ENCODE measurements around the gene SUPT6H. TPM values are rescaled to one million over a fixed set of nuclear protein-coding genes. Genes with fewer than 3 reads are reported as not detected.

The SUPT6H gene
- total and polyA plus RNA-seq, 9 of the 15 experiments (the other 6 are each of a cell fraction or from before 2014, with no cell fraction given), result 1.7 to 77.7 (median 49.2) TPM

GRCh38 chr17:28661635-28662526 lies at the start of gene SUPT6H, which contains the start of gene SDF2 (continued):
- TF ChIP-seq, protein P1, sequence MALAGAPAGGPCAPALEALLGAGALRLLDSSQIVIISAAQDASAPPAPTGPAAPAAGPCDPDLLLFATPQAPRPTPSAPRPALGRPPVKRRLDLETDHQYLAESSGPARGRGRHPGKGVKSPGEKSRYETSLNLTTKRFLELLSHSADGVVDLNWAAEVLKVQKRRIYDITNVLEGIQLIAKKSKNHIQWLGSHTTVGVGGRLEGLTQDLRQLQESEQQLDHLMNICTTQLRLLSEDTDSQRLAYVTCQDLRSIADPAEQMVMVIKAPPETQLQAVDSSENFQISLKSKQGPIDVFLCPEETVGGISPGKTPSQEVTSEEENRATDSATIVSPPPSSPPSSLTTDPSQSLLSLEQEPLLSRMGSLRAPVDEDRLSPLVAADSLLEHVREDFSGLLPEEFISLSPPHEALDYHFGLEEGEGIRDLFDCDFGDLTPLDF (CRISPR knock-in tag; IDR thresholded peaks at IDR 0.05), result no peak
- TF ChIP-seq ZNF239 (CRISPR knock-in tag; IDR thresholded peaks at IDR 0.05), result no peak
- TF ChIP-seq ZNF740 (CRISPR knock-in tag; IDR thresholded peaks at IDR 0.05), result peak; percentile 65
- TF ChIP-seq ZNF740 (tag; IDR thresholded peaks at IDR 0.05), result peak in 1 of 2 experiments; percentile 61; a peak in 2 of 4 replicates
- TF ChIP-seq CTCFL (IDR thresholded peaks at IDR 0.05; ENCODE audit: borderline replicate concordance, insufficient read depth, low read depth, low read length, poor library complexity, severe bottlenecking), result no peak
- TF ChIP-seq, protein P2, sequence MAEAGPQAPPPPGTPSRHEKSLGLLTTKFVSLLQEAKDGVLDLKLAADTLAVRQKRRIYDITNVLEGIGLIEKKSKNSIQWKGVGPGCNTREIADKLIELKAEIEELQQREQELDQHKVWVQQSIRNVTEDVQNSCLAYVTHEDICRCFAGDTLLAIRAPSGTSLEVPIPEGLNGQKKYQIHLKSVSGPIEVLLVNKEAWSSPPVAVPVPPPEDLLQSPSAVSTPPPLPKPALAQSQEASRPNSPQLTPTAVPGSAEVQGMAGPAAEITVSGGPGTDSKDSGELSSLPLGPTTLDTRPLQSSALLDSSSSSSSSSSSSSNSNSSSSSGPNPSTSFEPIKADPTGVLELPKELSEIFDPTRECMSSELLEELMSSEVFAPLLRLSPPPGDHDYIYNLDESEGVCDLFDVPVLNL (CRISPR knock-in tag; IDR thresholded peaks at IDR 0.05; ENCODE audit: low read depth), result 0 out of 2 replicates have a peak, but pooled peaks have one; percentile 13
- peak in 1 of 2 experiments; percentile 89; a peak in 2 of 4 replicates for TF ChIP-seq HDAC1 (IDR thresholded peaks at IDR 0.05)
- no peak for TF ChIP-seq ZNF518B (CRISPR knock-in tag; IDR thresholded peaks at IDR 0.05)
- no peak for TF ChIP-seq SMC3 (conservative IDR thresholded peaks at IDR 0.05; ENCODE audit: insufficient read depth, low read depth, low read length)
- TF ChIP-seq ELF4 (CRISPR knock-in tag; IDR thresholded peaks at IDR 0.05), result peak; percentile 64; the same call in 1 of the 2 replicates
- TF ChIP-seq SP1 (CRISPR knock-in tag; IDR thresholded peaks at IDR 0.05), result peak; percentile 93
- no peak for TF ChIP-seq HNRNPH1 (optimal IDR thresholded peaks at IDR 0.05; ENCODE audit: low read depth, low read length)
- TF ChIP-seq ZNF785 (CRISPR knock-in tag; IDR thresholded peaks at IDR 0.05), result no peak
- peak; percentile 90 for TF ChIP-seq ELF1 (tag; IDR thresholded peaks at IDR 0.05)

Data from K562 (cell line).